Heart left ventricle (tissue), 16 donors: ENCODE measurements around the gene TMEM273. TPM values are rescaled to one million over a fixed set of nuclear protein-coding genes. Genes with fewer than 3 reads are reported as not detected.

ENCODE experiments used
- ATAC-seq, 4 donors: fragments of 200-7000 bp; cut with Tn5 transposase; one replicate each; pipeline ENCODE4 v1.9.1; 2020 to 2022; ENCODE audit warnings: moderate library complexity in 4 of 4, mild to moderate bottlenecking in 3 of 4, moderate number of reproducible peaks in 1 of 4
- DNase-seq, 5 donors: peaks; one replicate each; pipeline ENCODE4 v3.0.0-alpha.2; 2020
- H3K27ac ChIP-seq, 12 donors: fragments of 200-600 bp; sonication (generic) in 4 of 12; one replicate each; pipeline versions ENCODE4 v1.5.0 to v1.8.0; 2016 to 2022; ENCODE audit warnings: mild to moderate bottlenecking in 2 of 12
- H3K27me3 ChIP-seq, 9 donors: fragments of 200-600 bp; sonication (generic) in 2 of 9; one replicate each; pipeline versions ENCODE4 v1.5.1 to v1.8.0; 2016 to 2022; ENCODE audit warnings: mild to moderate bottlenecking in 3 of 9
- H3K36me3 ChIP-seq, 9 donors: fragments of 200-600 bp; sonication (generic) in 2 of 9; one replicate each; pipeline versions ENCODE4 v1.5.0 to v1.8.0; 2018 to 2022; ENCODE audit warnings: mild to moderate bottlenecking in 2 of 9
- H3K4me1 ChIP-seq, 12 donors: fragments of 200-600 bp; sonication (generic) in 4 of 12; one replicate each; pipeline versions ENCODE4 v1.5.0 to v1.8.0; 2016 to 2022; ENCODE audit warnings: mild to moderate bottlenecking in 3 of 12
- H3K4me3 ChIP-seq, 12 donors: fragments of 200-600 bp; sonication (generic) in 4 of 12; one replicate each; pipeline versions ENCODE4 v1.5.0 to v1.8.0; 2017 to 2022; ENCODE audit warnings: mild to moderate bottlenecking in 9 of 12, moderate library complexity in 4 of 12
- H3K9me3 ChIP-seq, 12 donors: fragments of 200-600 bp; sonication (generic) in 4 of 12; one replicate each; pipeline versions ENCODE4 v1.5.0 to v1.8.0; 2016 to 2022; ENCODE audit warnings: mild to moderate bottlenecking in 1 of 12
- CTCF ChIP-seq, 12 donors: fragments of 200-600 bp; sonication (generic) in 4 of 12; IDR thresholded peaks; one replicate each; pipeline versions ENCODE4 v1.5.0 to v1.8.0; 2018 to 2022; ENCODE audit warnings: antibody characterized with exemption in 12 of 12, mild to moderate bottlenecking in 5 of 12
- POLR2A ChIP-seq, 2 donors: fragments of 450-650 bp; IDR thresholded peaks; one replicate each; pipeline ENCODE4 v1.6.1; 2017; ENCODE audit warnings: antibody characterized with exemption in 2 of 2, mild to moderate bottlenecking in 2 of 2, moderate library complexity in 2 of 2
- WGBS, 4 donors: extraction: QIAGEN DNeasy Blood & Tissue Kit in 2 of 4; methylation state at CpG; one replicate each; pipeline versions ENCODE4 v1.1.5 to v1.1.7; 2013 to 2018; 5-methylcytosine and 5-hydroxymethylcytosine counted together
- intact Hi-C, 10 donors: fragments of 100-400 bp; cut with DNase I; formaldehyde crosslinking; loops; one replicate each; pipeline versions ENCODE4 v1.11.1 to v1.14.2; 2022
- polyA plus RNA-seq, 2 donors: library from polyadenylated mRNA; stranded (reverse); fragments of 200-250 nt; gene quantifications; one replicate each; pipeline ENCODE4 v1.2.3, GENCODE V29; 2013
- total RNA-seq, 9 donors: library from RNA; depleted of rRNA in 2 of 9; stranded (reverse); fragments of >200 nt in 2 of 9; fragmentation: NEBNext Ultra II Directional in 3 of 9; extraction: Animal tissue kit (Norgen Biotek cat#: 25700) in 3 of 9; gene quantifications; one replicate each; pipeline versions ENCODE4 v1.1.0 to v1.2.4, GENCODE V29; 2016 to 2023
- donor health status: ischemic (EF 13 %, LVEDD 7.1; RV severe dilation, severe dysfunction).
- donor health status: healthy with polysubstance abuse.
- donor health status: DM: no; HTN: yes; CAD: no.
- donor health status: DM: no; HTN: no; CAD: no.
- donor health status: ischemic (EF 25% LVEDD 6.9; RV normal size, moderate dysfunction).
- donor health status: ischemic (EF 25% LVEDD 5.7; RV mildly dilated, moderate dysfunction).
- donor health status: healthy.
- donor health status: DM: yes; HTN: yes; CAD: no.
- donor health status: ischemic (EF 35%, LVEDD 5.7; RV mildly dilated, moderate dysfunction).
- donor health status: nonischemic (EF 11% LVEDD 7.7; RV severe dilation, severe dysfunction).
- donor health status: DM: yes; HTN: yes; CAD: no.
- donor health status: PGD.
- donor health status: ischemic (EF 29% LVEDD 5.4; RV normal size, mild dysfunction).
- donor health status: nonischemic (EF 23%, LVEDD 6.1; RV moderate dilation, normal function).

The TMEM273 gene
- total and polyA plus RNA-seq, 11 donors = 7.9 to 38.7 (median 16.9) TPM

GRCh38 chr10:49133706-49134248, 54.4 kb downstream of the TMEM273 start, which contains the start of gene FAM170B:
Gene FAM170B (minus strand): TSS chr10:49134021. CDS start chr10:49133918, 103 bp downstream.
- Histone ChIP-seq H3K4me3 (no peak within 1 kb of the TSS), H3K36me3 (no peaks in the 10 kb centered on the region), H3K4me1 (peaks cover 0 to 24% (median 10%) of the 10 kb centered on the region in 12 donors), H3K27me3 (no peaks in the 10 kb centered on the region), H3K27ac (no peak within 1 kb of the TSS), H3K9me3 (peaks cover 0 to 5% (median 0%) of the 10 kb centered on the region in 12 donors)
- WGBS, 4 donors = 62 to 86% (median 79%) methylated on average over 4 to 5 of the region's 5 CpGs
- intact Hi-C loops = no loop called here
- DNase-seq = peak in 1 of 5 donors; percentile 53
- TF ChIP-seq CTCF (IDR thresholded peaks at IDR 0.05) (no peak), POLR2A (IDR thresholded peaks at IDR 0.05) (no peak)
- ATAC-seq = no peak

GRCh38 chr10:49132362-49132737, 55.8 kb downstream of the TMEM273 start:
- intact Hi-C loops = no loop called here
- ATAC-seq (no peak), DNase-seq (no peak)
- Histone ChIP-seq H3K9me3 (peaks cover 0 to 5% (median 0%) of the 10 kb centered on the region in 12 donors), H3K36me3 (no peaks in the 10 kb centered on the region), H3K4me3 (no peak overlapping the region), H3K27me3 (no peaks in the 10 kb centered on the region), H3K4me1 (peaks cover 0 to 18% (median 7%) of the 10 kb centered on the region in 12 donors), H3K27ac (no peak overlapping the region)
- TF ChIP-seq CTCF (IDR thresholded peaks at IDR 0.05) = no peak
- TF ChIP-seq POLR2A (IDR thresholded peaks at IDR 0.05) = no peak
- WGBS, 4 donors = 92 to 100% (median 99%) methylated on average over 2 of the region's 2 CpGs

- peak in 3 of 5 donors; percentile 40 to 73 (median 69) for DNase-seq
- no peaks in the 10 kb centered on the region for H3K27me3 ChIP-seq
- TF ChIP-seq CTCF (IDR thresholded peaks at IDR 0.05) (no peak), POLR2A (IDR thresholded peaks at IDR 0.05) (no peak)
- H3K9me3 ChIP-seq = peaks cover 0 to 4% (median 0%) of the 10 kb centered on the region in 12 donors
- H3K4me3 ChIP-seq = no peak overlapping the region
- peak in 3 of 4 donors; percentile 47 to 67 (median 53) for ATAC-seq
- intact Hi-C loops = no loop called here
- WGBS, 4 donors = 73 to 87% (median 81%) methylated on average over 21 to 37 of the region's 37 CpGs
- H3K27ac ChIP-seq = no peak overlapping the region
- H3K4me1 ChIP-seq = peaks cover 0 to 18% (median 7%) of the 10 kb centered on the region in 12 donors
- no peaks in the 10 kb centered on the region for H3K36me3 ChIP-seq
Measured at GRCh38 chr10:49131507-49132361, 56.5 kb downstream of the TMEM273 start.

GRCh38 chr10:49129376-49129775, 58.8 kb downstream of the TMEM273 start:
- Histone ChIP-seq H3K27ac (no peak overlapping the region), H3K4me1 (peaks cover 0 to 11% (median 0%) of the 10 kb centered on the region in 12 donors), H3K27me3 (no peaks in the 10 kb centered on the region), H3K9me3 (no peaks in the 10 kb centered on the region), H3K36me3 (no peaks in the 10 kb centered on the region), H3K4me3 (no peak overlapping the region)
- ATAC-seq = no peak
- no peak for DNase-seq
- TF ChIP-seq CTCF (IDR thresholded peaks at IDR 0.05) (no peak), POLR2A (IDR thresholded peaks at IDR 0.05) (no peak)
- 93 to 100% (median 96%) methylated on average over 1 of the region's 1 CpG for WGBS, 4 donors
- intact Hi-C loops = no loop called here
